ENCODE measurements around the gene CALHM5. TPM values are rescaled to one million over a fixed set of nuclear protein-coding genes. Genes with fewer than 3 reads are reported as not detected.
"Not testable (repeated sequence)": the region's sequence is repeated elsewhere in the genome, so short reads cannot be mapped to it uniquely, and the experiment has no call there.

Gene CALHM5
- total and polyA plus RNA-seq, 4 donors = 0.75 to 4.5 (median 1.7) TPM

DNA sequence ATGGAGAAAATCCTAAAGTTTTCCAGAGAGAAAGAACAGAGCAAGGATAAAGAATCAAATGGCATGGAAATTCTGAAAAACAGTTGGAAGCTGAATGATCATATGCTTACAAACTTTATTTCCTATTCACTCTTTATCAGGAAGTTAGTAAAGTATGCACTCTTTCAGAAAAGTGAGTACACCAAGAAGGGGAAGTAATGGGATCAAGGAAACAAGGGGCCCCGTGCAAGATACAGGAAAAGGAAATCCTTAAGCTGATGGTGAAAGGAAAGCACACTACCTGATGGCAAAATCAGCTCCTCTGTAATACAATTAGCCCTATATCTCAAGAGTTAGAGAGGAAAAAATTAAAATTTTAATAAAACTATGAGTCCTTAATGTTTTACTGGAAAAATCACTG is 36.3 kb upstream of the CALHM5 start:
- Histone ChIP-seq H3K4me1 (ENCODE audit: control insufficient read depth, insufficient read depth, low read length) (no peaks in the 10 kb centered on the region), H3K27ac (ENCODE audit: low read depth, low read length) (no peak overlapping the region), H3K4me3 (ENCODE audit: low read depth, low read length) (no peak overlapping the region), H3K9me3 (ENCODE audit: control insufficient read depth, insufficient read depth, low read length) (no peaks in the 10 kb centered on the region), H3K36me3 (ENCODE audit: control insufficient read depth, insufficient read depth, low read length) (no peaks in the 10 kb centered on the region), H3K27me3 (ENCODE audit: control insufficient read depth, insufficient read depth, low read length) (no peaks in the 10 kb centered on the region)
- no peak for DNase-seq (ENCODE audit: low read depth in 4 of 6, low spot score in 6 of 6)
- WGBS (ENCODE audit: insufficient coverage) = no CpG with 5 or more reads among the region's 1 CpG

DNA sequence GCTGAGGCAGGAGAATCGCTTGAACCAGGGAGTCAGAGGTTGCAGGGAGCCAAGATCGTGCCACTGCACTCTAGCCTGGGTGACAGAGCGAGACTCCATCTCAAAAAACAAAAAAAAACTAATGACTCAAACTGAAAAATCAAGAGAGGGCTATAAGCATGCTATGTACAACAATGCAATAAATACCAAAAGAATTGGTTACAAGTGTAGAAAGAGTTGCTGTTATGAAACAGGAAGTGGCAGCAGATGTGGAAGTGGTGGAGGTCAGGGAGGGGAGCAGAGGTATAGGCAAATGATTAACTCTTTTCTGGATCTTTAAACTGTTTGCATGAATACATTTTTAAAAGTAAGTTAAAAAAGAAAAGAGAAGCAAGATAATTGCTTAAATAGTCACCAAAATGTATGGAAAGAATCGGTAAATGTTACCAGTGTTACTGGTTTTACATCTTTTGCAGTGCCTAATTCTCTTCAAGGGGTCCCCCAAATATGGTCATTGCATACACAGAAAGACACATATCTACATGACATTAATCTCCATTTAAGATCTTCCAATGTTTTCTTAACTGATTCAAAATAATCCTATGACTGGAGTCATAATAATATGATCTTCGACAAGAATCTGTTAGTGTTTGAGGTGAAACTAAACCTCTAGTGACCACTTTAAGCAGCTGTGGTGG is 35.3 kb upstream of the CALHM5 start:
- 92% methylated on average over 2 of the region's 5 CpGs for WGBS (ENCODE audit: insufficient coverage)
- Histone ChIP-seq H3K9me3 (ENCODE audit: control insufficient read depth, insufficient read depth, low read length) (no peaks in the 10 kb centered on the region), H3K4me1 (ENCODE audit: control insufficient read depth, insufficient read depth, low read length) (no peaks in the 10 kb centered on the region), H3K4me3 (ENCODE audit: low read depth, low read length) (no peak overlapping the region), H3K27ac (ENCODE audit: low read depth, low read length) (no peak overlapping the region), H3K27me3 (ENCODE audit: control insufficient read depth, insufficient read depth, low read length) (no peaks in the 10 kb centered on the region), H3K36me3 (ENCODE audit: control insufficient read depth, insufficient read depth, low read length) (no peaks in the 10 kb centered on the region)
- DNase-seq (ENCODE audit: low read depth in 4 of 6, low spot score in 6 of 6) = no peak

DNA sequence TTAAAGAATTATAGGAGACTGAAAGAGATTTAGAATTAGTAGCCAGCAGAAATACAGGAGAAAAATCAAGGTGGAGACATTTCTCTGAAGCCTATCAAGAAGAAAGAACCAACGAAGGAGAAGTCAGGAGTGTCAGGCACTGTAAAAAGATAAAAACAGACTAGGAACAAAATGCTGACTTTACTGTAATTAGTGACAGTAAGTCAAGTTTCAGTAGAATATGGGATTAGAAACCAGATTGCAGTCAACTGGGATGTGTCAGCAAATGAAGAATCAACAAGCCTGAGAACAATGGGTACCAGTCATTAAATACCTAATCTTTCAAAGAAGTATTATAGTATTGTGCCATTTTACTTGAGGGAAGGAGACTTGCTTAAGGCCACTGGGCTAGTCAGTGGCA is 28.7 kb upstream of the CALHM5 start:
- 86% methylated on average over 1 of the region's 1 CpG for WGBS (ENCODE audit: insufficient coverage)

DNA sequence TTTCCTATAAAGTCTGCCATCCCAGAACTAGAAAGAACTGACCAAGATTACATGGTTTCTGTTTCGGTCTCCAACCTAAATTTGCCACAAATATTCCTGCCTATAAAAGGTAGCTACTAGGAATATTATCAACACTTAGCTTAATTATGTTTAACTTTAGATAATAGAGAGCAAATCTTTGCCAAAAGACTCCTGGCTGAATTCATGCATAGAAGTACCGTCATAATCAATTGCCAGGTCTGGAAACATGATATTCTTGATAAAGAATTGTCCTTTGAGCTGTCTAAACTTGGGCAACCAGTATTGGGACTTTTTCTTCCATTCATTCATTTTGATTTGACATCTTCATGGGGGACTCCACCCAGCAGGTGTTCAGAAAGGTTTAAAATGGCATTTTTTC is 27.8 kb upstream of the CALHM5 start:
- no CpG with 5 or more reads among the region's 2 CpGs for WGBS (ENCODE audit: insufficient coverage)
- Histone ChIP-seq H3K27me3 (ENCODE audit: control insufficient read depth, insufficient read depth, low read length) (no peaks in the 10 kb centered on the region), H3K9me3 (ENCODE audit: control insufficient read depth, insufficient read depth, low read length) (no peaks in the 10 kb centered on the region), H3K4me3 (ENCODE audit: low read depth, low read length) (no peak overlapping the region), H3K4me1 (ENCODE audit: control insufficient read depth, insufficient read depth, low read length) (no peaks in the 10 kb centered on the region), H3K27ac (ENCODE audit: low read depth, low read length) (no peak overlapping the region), H3K36me3 (ENCODE audit: control insufficient read depth, insufficient read depth, low read length) (no peaks in the 10 kb centered on the region)
- DNase-seq (ENCODE audit: low read depth in 4 of 6, low spot score in 6 of 6) = no peak

More for the DNA sequence above, 28.7 kb upstream of the CALHM5 start:
- H3K36me3 ChIP-seq (ENCODE audit: control insufficient read depth, insufficient read depth, low read length) = no peaks in the 10 kb centered on the region
- H3K4me1 ChIP-seq (ENCODE audit: control insufficient read depth, insufficient read depth, low read length) = no peaks in the 10 kb centered on the region
- H3K4me3 ChIP-seq (ENCODE audit: low read depth, low read length) = no peak overlapping the region
- H3K27ac ChIP-seq (ENCODE audit: low read depth, low read length) = no peak overlapping the region
- no peaks in the 10 kb centered on the region for H3K27me3 ChIP-seq (ENCODE audit: control insufficient read depth, insufficient read depth, low read length)
- no peaks in the 10 kb centered on the region for H3K9me3 ChIP-seq (ENCODE audit: control insufficient read depth, insufficient read depth, low read length)
- no peak for DNase-seq (ENCODE audit: low read depth in 4 of 6, low spot score in 6 of 6)

DNA sequence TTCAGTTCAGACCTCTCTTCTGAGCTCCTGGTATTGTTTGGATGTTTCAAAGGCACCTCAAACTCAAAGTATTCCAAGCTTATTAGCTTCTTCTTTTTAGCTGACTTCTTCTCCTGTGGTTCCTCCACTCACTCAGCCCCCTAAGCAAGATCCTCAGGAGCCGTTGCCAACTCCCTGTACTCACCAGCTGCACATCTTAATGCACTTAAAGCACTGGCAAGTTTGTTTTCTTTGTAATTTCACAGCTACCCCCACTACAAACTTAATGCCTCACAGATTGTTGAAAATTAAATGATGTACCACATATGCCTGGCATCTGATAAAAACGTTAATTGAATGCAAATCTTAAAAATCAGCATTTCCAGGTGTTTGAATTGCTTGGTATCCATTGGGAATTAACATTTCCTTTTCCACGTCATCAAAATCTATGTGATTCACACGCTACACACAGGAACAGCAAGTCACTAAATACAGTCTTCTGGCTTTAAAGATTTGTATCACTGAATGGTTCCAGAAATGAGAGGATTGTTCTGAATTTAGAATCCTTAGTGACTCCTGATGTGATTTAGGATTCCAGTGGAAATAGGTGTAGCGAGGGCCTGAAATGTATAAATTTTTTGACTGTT is 25.8 kb upstream of the CALHM5 start:
- Histone ChIP-seq H3K4me1 (ENCODE audit: control insufficient read depth, insufficient read depth, low read length) (no peaks in the 10 kb centered on the region), H3K4me3 (ENCODE audit: low read depth, low read length) (no peak overlapping the region), H3K27ac (ENCODE audit: low read depth, low read length) (no peak overlapping the region), H3K9me3 (ENCODE audit: control insufficient read depth, insufficient read depth, low read length) (no peaks in the 10 kb centered on the region), H3K27me3 (ENCODE audit: control insufficient read depth, insufficient read depth, low read length) (no peaks in the 10 kb centered on the region), H3K36me3 (ENCODE audit: control insufficient read depth, insufficient read depth, low read length) (no peaks in the 10 kb centered on the region)
- no peak for DNase-seq (ENCODE audit: low read depth in 4 of 6, low spot score in 6 of 6)
- 100% methylated on average over 1 of the region's 5 CpGs for WGBS (ENCODE audit: insufficient coverage)

DNA sequence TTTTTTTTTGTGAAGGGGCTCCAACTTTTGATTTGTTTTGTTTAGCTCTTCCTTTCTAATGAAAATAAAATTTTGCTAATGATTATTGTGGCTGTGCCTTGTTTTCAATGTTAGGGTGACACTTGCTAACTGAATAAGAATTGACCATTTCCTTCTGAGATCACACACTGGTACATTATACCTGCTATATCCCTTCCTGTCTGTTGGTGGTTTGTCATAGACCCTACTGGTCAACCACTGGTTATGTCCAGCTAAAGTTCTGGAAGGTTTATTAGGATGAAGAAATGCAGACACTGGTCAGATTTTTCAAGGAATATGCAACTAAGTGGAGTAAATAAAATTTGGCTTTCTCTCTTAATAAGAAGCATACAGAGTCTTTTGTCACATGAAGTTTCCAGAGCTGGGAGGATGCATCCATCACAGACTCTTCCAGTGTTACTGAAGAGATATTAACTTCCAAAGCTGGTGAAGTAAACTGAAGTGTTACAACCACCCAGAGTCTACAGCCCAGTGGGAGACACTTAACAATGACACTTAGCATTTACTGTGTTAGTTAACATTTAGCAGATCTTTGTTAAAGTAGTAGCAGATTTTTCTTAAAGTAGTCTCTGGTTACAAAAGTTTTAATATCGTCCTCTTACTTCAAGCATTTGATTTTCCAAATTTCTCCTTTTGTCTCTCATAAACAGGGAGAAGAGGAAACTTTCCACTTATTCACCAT is 19.7 kb upstream of the CALHM5 start:
- no peaks in the 10 kb centered on the region for H3K4me1 ChIP-seq (ENCODE audit: control insufficient read depth, insufficient read depth, low read length)
- no CpG with 5 or more reads among the region's 1 CpG for WGBS (ENCODE audit: insufficient coverage)
- no peaks in the 10 kb centered on the region for H3K36me3 ChIP-seq (ENCODE audit: control insufficient read depth, insufficient read depth, low read length)
- H3K27ac ChIP-seq (ENCODE audit: low read depth, low read length) = no peak overlapping the region
- DNase-seq (ENCODE audit: low read depth in 4 of 6, low spot score in 6 of 6) = no peak
- H3K9me3 ChIP-seq (ENCODE audit: control insufficient read depth, insufficient read depth, low read length) = no peaks in the 10 kb centered on the region
- no peaks in the 10 kb centered on the region for H3K27me3 ChIP-seq (ENCODE audit: control insufficient read depth, insufficient read depth, low read length)
- no peak overlapping the region for H3K4me3 ChIP-seq (ENCODE audit: low read depth, low read length)

DNA sequence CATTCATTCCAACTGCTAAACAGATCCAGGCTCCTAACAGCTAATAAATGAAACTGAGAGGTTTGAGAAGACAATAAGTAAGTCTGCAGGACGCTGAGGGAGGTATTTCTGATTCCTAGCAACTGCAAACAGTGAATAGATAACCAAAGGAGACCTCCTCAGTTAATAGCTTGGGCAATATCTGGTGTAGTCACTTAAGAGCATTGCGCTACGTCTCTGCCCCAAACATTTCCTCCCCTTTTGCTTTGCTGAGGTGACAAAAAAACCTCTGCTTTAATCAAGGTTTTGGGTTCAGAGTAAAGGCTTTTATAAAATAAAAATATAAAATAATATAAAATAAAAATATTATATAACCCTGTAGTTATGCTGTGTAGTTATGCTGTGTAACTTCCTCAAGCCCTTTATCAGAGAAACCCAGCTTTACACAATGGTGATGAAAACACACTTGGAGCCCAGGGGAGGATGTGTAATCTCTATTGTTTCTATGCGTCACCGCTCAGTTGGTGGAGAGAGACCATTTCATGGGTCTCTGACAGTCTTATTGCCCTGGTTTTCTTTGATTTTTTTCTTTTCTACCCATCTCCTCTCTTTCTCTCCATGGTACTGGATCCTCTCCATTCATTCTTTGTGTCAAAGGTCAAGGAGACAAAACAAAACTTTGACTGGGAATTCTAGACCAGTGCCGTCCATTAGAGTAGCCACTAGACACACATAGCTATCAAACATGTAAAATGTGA is 18.9 kb upstream of the CALHM5 start:
- 20% methylated on average over 1 of the region's 6 CpGs for WGBS (ENCODE audit: insufficient coverage)
- Histone ChIP-seq H3K9me3 (ENCODE audit: control insufficient read depth, insufficient read depth, low read length) (no peaks in the 10 kb centered on the region), H3K27me3 (ENCODE audit: control insufficient read depth, insufficient read depth, low read length) (no peaks in the 10 kb centered on the region), H3K36me3 (ENCODE audit: control insufficient read depth, insufficient read depth, low read length) (no peaks in the 10 kb centered on the region), H3K4me3 (ENCODE audit: low read depth, low read length) (no peak overlapping the region), H3K4me1 (ENCODE audit: control insufficient read depth, insufficient read depth, low read length) (no peaks in the 10 kb centered on the region), H3K27ac (ENCODE audit: low read depth, low read length) (no peak overlapping the region)
- no peak for DNase-seq (ENCODE audit: low read depth in 4 of 6, low spot score in 6 of 6)

DNA sequence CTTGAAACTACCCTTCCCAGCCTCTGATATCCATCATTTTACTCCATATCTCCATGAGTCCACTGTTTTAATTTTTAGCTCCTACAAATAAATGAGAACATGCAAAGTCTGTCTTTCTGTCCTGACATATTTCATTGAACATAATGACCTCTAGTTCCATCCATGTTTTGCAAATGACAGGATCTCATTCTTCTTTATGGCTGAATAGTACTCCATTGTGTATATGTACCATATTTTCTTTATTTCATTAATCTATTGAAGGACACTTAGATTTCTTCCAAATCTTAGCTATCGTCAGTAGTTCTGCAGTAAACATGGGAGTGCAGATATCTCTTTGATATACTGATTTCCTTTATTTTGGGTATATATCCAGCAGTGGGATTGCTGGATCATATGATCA is 16.3 kb upstream of the CALHM5 start:
- H3K27ac ChIP-seq (ENCODE audit: low read depth, low read length); H3K4me1 ChIP-seq (ENCODE audit: control insufficient read depth, insufficient read depth, low read length); H3K36me3 ChIP-seq (ENCODE audit: control insufficient read depth, insufficient read depth, low read length); H3K27me3 ChIP-seq (ENCODE audit: control insufficient read depth, insufficient read depth, low read length); DNase-seq (ENCODE audit: low read depth in 4 of 6, low spot score in 6 of 6); H3K4me3 ChIP-seq (ENCODE audit: low read depth, low read length); H3K9me3 ChIP-seq (ENCODE audit: control insufficient read depth, insufficient read depth, low read length): not testable (repeated sequence)
- no CpG with 5 or more reads among the region's 1 CpG for WGBS (ENCODE audit: insufficient coverage)

DNA sequence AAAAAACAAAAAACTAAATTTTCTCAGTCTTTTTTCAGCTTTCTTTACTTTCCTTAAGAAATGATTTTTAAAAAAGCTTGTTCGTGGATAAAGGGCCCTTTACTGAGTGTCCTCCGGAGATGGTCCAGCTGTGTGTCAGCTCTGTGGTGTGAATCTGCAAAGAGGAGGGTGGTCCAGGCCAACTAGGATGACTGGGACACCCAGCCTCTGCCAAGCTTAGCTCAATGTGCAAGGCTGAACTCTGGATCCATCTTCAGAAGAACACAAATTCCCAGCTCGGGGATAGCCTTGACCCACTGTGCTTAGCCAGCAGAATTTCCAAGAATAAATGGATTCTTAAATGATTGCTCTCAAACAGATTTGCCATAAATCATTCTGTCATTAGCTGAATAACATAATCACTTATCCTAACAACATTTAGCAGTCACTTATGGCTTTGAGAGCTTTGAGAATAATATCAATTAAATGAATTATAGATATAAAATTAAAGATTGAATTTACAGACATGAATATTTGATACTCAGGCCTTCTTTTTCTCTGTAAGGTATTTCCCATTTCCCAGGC is 14.2 kb upstream of the CALHM5 start:
- 17% methylated on average over 1 of the region's 3 CpGs for WGBS (ENCODE audit: insufficient coverage)
- no peaks in the 10 kb centered on the region for H3K36me3 ChIP-seq (ENCODE audit: control insufficient read depth, insufficient read depth, low read length)
- no peak overlapping the region for H3K4me3 ChIP-seq (ENCODE audit: low read depth, low read length)
- no peaks in the 10 kb centered on the region for H3K4me1 ChIP-seq (ENCODE audit: control insufficient read depth, insufficient read depth, low read length)
- H3K27me3 ChIP-seq (ENCODE audit: control insufficient read depth, insufficient read depth, low read length) = no peaks in the 10 kb centered on the region
- peaks cover 1% of the 10 kb centered on the region for H3K9me3 ChIP-seq (ENCODE audit: control insufficient read depth, insufficient read depth, low read length)
- H3K27ac ChIP-seq (ENCODE audit: low read depth, low read length) = no peak overlapping the region
- peak in 1 of 6 donors; percentile 19 for DNase-seq (ENCODE audit: low read depth in 4 of 6, low spot score in 6 of 6)

Data from spinal cord (tissue), 10 donors.